Measurements from ENCODE around the gene C19orf33.
"Not testable (repeated sequence)": the region's sequence is repeated elsewhere in the genome, so short reads cannot be mapped to it uniquely, and the experiment has no call there.

The C19orf33 gene

DNA sequence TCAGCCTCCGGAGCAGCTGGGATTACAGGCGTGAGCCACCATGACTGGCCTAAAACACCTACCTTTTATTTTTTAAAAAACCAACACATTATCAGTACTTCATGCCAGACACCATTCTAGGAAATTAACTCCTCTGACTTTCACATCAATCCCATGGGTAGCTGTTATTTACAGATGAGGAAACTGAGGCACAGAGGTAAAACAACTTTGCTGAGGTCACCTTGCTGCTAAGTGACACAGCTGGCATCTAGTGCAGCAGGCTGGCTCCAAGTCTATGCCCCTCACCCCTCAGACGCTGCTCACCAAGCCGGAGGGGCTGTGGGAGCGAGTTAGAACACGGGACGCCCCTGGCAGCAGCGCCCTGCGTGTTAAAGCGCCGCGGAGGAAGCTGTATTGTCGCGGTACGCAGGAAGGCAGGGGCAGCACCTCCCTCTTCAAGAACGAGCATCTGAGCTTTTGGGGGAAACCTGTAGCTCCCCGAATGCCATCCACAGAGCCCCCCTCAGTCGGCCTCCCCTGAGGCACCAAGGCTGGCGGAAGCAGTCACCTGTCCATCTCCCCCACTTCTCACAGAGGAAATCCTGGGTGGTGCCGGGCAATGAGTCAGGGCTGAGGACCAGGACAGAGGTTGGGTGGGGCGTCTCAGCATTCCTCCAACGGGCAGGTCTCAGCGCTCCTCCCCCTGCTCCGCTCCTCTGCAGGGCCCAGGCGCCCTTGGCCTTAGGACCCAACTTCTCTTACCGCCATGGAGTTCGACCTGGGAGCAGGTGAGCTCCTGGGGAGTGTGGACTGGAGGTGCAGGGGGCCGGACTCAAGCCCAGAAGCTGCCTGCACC lies at the start of gene C19orf33:
TSS of gene C19orf33 (plus strand) at position 735 of the 835 bp plus-strand sequence. CDS start at position 746, 11 bp downstream.
- DNase-seq (ENCODE audit: low read depth in 2 of 2): no peak

DNA sequence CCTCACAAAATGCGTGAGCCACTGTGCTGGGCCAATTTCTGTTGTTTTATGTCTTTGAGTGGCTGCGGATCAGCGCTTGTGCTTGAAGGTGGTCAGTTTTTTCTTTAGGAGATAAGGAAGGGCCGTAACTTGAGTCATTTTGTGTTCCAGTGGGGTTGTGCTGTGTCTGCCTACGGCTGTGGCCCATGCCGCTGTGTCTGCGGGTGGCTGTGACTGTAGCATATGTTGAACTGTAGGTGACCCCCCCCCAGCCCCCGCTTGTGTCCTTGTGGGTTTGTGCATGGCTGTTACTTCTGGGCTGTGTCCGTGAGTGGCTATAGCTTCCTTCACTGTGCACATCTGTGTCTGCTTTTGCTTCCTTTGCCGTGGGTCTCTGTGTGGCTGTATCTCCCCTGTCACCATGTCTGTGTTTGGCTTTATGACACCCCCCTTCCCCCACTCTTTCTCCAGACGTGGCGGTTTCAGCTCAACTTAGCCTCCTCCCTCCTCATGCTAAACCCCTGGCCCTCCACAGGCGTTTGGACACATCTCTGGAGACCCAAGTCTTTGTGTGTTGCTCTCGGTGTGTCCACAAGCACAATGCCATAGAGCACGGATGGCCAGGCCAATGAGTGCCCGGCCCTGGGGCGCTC lies 48.6 kb upstream of the C19orf33 start:
- DNase-seq (ENCODE audit: low read depth in 2 of 2): no peak

GRCh38 chr19:38261942-38262341 lies 42.1 kb upstream of the C19orf33 start:
- not testable (repeated sequence) for DNase-seq (ENCODE audit: low read depth in 2 of 2)

GRCh38 chr19:38262585-38263268 lies 41.3 kb upstream of the C19orf33 start:
- DNase-seq (ENCODE audit: low read depth in 2 of 2): no peak

GRCh38 chr19:38263689-38264485 lies 40.2 kb upstream of the C19orf33 start:
- peak; percentile 70 to 71 for DNase-seq (ENCODE audit: low read depth in 2 of 2)

DNA sequence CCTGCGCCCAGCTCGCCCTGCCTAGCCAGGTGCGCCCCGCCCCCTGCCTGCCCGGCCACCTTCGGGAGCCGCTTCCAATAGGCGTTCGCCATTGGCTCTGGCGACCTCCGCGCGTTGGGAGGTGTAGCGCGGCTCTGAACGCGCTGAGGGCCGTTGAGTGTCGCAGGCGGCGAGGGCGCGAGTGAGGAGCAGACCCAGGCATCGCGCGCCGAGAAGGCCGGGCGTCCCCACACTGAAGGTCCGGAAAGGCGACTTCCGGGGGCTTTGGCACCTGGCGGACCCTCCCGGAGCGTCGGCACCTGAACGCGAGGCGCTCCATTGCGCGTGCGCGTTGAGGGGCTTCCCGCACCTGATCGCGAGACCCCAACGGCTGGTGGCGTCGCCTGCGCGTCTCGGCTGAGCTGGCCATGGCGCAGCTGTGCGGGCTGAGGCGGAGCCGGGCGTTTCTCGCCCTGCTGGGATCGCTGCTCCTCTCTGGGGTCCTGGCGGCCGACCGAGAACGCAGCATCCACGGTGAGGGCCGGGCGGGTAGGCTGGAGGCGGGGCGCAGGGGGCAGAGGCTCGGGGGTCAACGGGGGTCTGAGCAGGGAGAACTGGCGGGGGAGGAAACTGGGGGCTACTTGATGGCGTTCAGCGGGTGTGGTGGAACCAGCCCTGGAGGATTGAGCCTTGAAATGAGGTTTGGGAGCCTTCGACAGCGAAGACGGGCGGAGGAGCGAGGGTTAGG lies 39.4 kb upstream of the C19orf33 start, which contains the start of gene SPINT2:
TSS of gene SPINT2 (plus strand) at position 88 of the 727 bp plus-strand sequence. CDS start at position 408, 320 bp downstream.
- peak; percentile 14 to 26 for DNase-seq (ENCODE audit: low read depth in 2 of 2)

DNA sequence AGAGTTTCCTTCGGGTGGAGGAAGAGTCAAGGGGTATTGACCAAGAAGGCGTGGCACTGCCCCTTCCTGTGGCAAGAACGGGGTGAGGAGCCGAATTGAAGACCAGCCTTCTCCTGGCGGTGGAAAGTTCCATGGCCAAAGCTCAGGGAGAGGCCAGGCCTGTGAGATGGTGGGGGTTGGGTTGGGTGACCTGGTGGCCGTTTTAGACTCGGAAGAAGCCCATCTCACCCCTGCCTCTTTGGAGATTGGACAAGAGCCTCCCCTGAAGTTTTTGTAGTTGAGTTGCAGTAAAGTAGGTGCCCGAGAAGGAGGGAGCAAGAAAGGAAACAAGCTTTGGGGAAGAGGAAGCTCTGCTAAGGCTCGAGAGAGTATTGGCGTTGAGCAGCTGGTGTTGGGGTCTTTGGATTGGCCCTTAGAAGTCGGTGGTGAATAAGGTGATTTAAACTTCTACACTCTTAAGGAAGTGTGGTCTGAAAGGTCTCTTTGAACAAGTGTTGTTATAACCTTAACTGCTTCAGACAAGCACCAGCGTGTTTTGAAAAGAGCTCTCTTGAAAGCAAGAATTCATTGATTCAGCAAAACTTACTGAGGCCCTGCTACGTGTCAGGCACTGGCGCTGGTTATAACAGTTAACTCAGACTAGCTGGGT lies 38.7 kb upstream of the C19orf33 start:
- no peak for DNase-seq (ENCODE audit: low read depth in 2 of 2)

DNA sequence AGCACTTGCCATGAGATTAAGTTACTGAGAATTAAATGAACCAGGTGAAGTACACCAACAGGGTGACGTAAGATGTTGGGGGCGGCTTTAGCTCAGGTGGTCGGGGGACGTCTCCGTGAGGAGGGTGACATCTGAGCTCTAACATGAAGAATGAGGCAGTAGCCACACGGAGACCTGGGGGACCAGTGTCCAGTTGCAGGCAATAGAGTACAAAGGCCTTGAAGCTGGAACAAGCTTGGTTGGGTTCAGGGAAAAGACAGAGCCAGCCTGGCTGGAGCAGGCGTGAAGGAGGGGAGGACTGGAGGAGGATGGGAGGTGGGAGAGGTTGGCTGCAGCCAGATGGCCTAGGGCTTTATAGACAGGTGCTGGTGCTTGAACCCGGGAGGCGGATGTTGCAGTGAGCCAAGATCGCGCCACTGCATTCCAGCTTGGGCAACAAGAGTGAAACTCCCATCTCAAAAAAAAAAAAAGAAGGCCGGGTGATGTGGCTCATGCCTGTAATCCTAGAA lies 38.1 kb upstream of the C19orf33 start:
- DNase-seq (ENCODE audit: low read depth in 2 of 2): no peak

GRCh38 chr19:38266981-38267597 lies 37.0 kb upstream of the C19orf33 start:
- DNase-seq (ENCODE audit: low read depth in 2 of 2): no peak

DNA sequence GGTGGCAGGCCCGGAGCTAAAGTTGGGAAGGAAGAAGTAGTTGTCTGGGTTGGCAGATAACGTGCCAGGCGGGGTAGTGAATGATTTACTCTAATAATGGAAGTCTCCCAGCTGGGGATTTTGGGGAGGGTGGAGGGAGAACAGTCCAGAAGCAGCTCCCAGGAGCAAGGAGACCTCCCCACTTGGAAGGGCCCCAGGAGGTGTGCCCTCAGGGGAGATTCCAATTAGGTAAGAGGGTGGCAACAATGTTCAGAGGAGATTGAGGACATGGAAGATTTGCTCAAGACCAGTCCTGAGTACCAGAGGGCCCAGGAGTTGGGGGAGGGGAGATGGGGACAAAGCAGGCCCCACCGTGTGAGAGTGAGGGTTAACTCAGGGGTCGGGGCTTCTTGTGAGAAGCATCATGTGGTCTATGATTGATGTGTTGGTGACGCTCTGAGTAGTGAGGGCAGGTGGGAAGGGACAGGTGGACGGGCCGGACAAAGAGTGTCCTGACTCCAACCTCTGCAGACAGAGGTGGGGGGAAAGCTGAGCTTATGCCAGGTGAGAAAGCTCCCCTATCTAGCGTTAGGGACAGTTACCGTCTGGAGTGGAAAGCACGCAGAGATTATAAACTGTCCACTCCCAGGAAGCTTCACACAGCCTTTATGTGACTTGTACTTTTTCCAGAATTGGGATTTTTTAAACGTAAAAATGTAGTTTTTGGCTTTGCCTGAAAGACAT lies 36.1 kb upstream of the C19orf33 start:
- no peak for DNase-seq (ENCODE audit: low read depth in 2 of 2)

DNA sequence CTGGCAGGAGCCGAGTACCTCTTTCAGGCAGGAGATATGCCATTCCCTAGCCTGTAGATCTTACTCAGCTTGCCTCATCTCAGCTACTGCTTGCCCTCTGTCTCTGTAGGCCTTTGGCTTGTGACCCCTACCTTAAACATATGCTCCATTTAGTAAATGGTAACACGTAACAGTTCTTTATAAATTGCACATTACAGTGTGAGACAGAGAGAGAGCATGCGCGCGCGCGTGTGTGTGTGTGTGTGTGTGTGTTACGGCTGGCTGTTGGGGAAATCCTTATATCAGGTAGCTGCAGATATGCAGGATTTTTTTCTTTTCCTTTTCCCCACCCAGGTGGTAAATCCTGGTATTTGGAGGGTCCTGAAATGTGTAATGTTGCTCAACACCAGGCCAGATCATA lies 35.5 kb upstream of the C19orf33 start:
- no peak for DNase-seq (ENCODE audit: low read depth in 2 of 2)

DNA sequence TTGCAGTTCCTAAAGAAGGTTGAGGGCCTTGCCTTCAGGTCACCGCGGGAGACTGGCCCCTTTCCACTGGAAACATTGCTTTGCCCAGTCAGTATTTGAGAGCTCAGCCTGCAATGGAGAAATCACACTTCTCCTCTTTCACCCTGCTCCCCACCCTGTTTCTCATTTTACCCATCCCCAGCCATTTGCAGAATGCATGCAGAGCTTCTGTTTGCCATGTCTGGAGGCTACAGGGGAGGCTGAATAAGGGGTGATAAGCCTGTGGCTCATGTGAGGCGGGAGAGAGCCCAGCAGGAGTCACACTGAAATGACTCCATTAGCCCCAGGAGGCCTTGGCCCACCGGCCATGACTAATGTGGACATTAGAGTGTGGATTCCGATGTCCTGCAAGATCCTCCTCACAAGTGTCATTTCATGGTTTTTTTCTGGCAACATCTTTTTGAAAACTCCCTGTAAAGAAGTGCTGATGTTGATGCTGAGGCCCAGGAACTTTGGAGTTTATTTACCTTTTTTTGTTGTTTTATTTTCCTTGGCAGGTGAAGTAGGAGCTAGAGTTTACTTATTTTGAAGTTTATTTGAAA lies 33.4 kb upstream of the C19orf33 start:
- no peak for DNase-seq (ENCODE audit: low read depth in 2 of 2)

DNA sequence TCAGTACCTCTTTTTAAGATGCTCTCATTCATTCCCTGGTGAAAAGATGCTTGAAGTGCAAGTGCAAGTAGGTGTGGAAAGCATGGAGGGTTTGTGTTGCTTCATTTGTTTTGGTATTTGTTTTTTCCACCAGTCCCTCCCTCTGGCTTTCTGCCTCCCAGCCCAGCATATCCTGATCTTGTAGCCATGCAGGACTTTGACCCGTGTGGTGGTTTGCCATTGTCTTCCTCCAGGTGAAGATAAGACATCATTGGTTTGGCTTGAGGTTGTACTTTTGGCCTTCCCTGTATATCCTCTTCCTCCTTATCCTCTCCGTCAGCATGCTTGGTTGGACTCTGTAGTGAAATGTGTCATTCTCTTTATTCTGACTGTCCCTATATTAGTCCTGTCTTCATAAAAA lies 30.6 kb upstream of the C19orf33 start:
- no peak for DNase-seq (ENCODE audit: low read depth in 2 of 2)

- DNase-seq (ENCODE audit: low read depth in 2 of 2): no peak
These were observed 29.3 kb upstream of the C19orf33 start for GRCh38 chr19:38274739-38275138.

DNA sequence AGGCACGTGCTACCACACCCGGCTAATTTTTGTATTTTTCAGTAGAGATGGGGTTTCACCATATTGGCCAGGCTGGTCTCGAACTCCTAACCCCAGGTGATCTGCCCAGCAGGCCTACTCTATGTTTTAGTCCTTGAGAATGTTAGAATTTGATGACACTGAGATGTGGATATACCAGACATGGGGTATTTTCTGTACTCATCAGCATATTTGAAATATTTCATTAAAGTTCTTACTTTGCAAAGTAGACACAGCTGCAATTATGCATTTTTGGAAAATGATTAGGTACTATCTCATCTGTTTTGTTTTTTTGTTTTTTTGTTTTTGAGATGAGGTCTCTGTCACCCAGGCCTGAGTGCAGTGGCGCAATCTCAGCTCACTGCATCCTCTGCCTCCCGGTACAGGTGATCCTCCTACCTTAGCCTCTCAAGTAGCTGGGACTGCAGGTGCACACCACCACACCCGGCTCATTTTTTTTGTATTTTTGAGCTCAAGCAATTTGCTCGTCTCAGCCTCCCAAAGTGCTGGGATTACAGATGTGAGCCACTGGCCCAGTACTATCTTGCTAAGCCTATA lies 27.0 kb upstream of the C19orf33 start:
- no peak for DNase-seq (ENCODE audit: low read depth in 2 of 2)

- no peak for DNase-seq (ENCODE audit: low read depth in 2 of 2)
These were observed 26.5 kb upstream of the C19orf33 start for GRCh38 chr19:38277549-38277948.

GRCh38 chr19:38277969-38278680 lies 25.9 kb upstream of the C19orf33 start:
- DNase-seq (ENCODE audit: low read depth in 2 of 2): no peak

DNA sequence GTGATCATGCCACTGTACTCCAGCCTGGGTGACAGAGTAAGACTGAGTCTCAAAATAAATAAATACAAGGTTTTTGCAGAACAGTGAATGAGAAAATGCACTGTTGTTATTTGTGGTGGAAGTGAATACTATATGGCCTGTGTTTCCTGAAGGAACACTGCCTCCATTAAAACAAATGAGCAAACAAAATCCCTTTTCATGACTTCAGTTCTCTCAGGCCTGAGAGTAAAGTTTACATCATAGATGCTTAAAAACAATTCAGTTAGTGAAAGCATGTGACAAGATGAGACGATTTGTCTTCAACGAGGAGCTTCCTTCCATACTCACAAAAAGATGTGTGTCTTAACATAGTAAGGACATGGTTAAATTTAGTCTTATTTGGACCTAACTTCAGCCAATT lies 25.3 kb upstream of the C19orf33 start:
- DNase-seq (ENCODE audit: low read depth in 2 of 2): no peak

Measured in stimulated activated CD8-positive, alpha-beta memory T cell treated with anti-CD3 and anti-CD28 coated beads, Interleukin-7, amount 100 ng/mL, for 4 hours (primary cell).